Measurements from ENCODE around the gene ST6GAL1.

GRCh38 chr3:187026317-187026670 is 96.0 kb downstream of the ST6GAL1 start:
- TF ChIP-seq BCL11A (IDR thresholded peaks at IDR 0.05; ENCODE audit: low read depth in 2 of 2, low read length in 2 of 2) (no peak), CTCF (IDR thresholded peaks at IDR 0.05; ENCODE audit: control extremely low read depth in 1 of 3, insufficient read depth in 1 of 3, low read depth in 1 of 3, low read length in 3 of 3) (no peak), USF2 (IDR thresholded peaks at IDR 0.05; ENCODE audit: low read length) (no peak), SUZ12 (IDR thresholded peaks at IDR 0.05; ENCODE audit: low read length) (no peak), POLR2AphosphoS5 (IDR thresholded peaks at IDR 0.05; ENCODE audit: low read depth, low read length) (no peak), TAF1 (IDR thresholded peaks at IDR 0.05; ENCODE audit: low read depth, low read length) (no peak), POLR2A (IDR thresholded peaks at IDR 0.05; ENCODE audit: control extremely low read depth in 1 of 2, low read depth in 2 of 2, low read length in 2 of 2) (no peak), MAX (IDR thresholded peaks at IDR 0.05) (no peak), CHD2 (IDR thresholded peaks at IDR 0.05; ENCODE audit: low read length) (no peak), ASH2L (IDR thresholded peaks at IDR 0.05; ENCODE audit: low read length) (no peak), SIN3A (conservative IDR thresholded peaks at IDR 0.05 in 1 of 2, IDR thresholded peaks at IDR 0.05 in 1 of 2; ENCODE audit: low read depth in 1 of 2, low read length in 2 of 2) (no peak), HDAC6 (IDR thresholded peaks at IDR 0.05; ENCODE audit: low read depth, low read length) (no peak), ATF3 (IDR thresholded peaks at IDR 0.05; ENCODE audit: insufficient read depth, low read depth, low read length) (no peak)

Measured in H1 (cell line).